ENCODE data around the gene LAGE3. TPM values are rescaled to one million over a fixed set of nuclear protein-coding genes. Genes with fewer than 3 reads are reported as not detected.

Gene LAGE3
- total RNA-seq, 2 donors from 2014 or later = 20.2 to 27.4 TPM

DNA sequence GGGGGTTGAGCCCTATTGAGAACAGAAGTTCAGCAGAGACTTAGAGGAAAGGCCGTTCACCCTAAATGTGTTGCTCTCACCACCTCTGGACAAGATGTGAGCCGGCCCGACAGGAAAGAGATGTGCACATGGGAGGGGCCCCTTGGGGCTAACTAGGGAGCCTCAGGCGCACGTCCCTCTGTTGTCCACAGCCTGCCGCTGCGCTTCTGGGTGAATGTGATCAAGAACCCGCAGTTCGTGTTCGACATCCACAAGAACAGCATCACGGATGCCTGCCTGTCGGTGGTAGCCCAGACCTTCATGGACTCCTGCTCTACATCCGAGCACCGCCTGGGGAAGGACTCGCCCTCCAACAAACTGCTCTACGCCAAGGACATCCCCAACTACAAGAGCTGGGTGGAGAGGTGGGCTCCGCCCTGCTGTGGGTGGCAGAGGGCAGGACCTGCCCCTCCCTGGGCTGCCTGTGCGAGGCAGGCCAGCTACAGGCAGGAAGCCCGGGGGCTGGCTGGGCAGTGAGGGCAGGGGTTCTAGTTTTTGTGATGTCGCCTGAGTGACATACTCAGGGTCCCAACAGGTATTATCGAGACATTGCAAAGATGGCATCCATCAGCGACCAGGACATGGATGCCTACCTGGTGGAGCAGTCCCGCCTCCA lies 8.0 kb downstream of the LAGE3 start:
- H3K4me1 ChIP-seq = no peaks in the 10 kb centered on the region
- DNase-seq (no peak), ATAC-seq (no peak)
- intact Hi-C loops (cut with DNase I) = no loop called here
- H3K27ac ChIP-seq = no peak overlapping the region
- WGBS, 2 donors = 93 to 96% methylated on average over 5 to 17 of the region's 23 CpGs
- peaks cover 0 to 2% of the 10 kb centered on the region in 2 donors for H3K36me3 ChIP-seq (replicated peaks in 1 of 2; ENCODE audit: insufficient read depth in 1 of 2, low read depth in 2 of 2)
- H3K4me3 ChIP-seq = no peak overlapping the region
- no peaks in the 10 kb centered on the region for H3K27me3 ChIP-seq
- no peak for TF ChIP-seq POLR2A (IDR thresholded peaks at IDR 0.05)
- TF ChIP-seq, protein P1, sequence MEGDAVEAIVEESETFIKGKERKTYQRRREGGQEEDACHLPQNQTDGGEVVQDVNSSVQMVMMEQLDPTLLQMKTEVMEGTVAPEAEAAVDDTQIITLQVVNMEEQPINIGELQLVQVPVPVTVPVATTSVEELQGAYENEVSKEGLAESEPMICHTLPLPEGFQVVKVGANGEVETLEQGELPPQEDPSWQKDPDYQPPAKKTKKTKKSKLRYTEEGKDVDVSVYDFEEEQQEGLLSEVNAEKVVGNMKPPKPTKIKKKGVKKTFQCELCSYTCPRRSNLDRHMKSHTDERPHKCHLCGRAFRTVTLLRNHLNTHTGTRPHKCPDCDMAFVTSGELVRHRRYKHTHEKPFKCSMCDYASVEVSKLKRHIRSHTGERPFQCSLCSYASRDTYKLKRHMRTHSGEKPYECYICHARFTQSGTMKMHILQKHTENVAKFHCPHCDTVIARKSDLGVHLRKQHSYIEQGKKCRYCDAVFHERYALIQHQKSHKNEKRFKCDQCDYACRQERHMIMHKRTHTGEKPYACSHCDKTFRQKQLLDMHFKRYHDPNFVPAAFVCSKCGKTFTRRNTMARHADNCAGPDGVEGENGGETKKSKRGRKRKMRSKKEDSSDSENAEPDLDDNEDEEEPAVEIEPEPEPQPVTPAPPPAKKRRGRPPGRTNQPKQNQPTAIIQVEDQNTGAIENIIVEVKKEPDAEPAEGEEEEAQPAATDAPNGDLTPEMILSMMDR (IDR thresholded peaks at IDR 0.05) = no peak
- H3K9me3 ChIP-seq = no peaks in the 10 kb centered on the region

DNA sequence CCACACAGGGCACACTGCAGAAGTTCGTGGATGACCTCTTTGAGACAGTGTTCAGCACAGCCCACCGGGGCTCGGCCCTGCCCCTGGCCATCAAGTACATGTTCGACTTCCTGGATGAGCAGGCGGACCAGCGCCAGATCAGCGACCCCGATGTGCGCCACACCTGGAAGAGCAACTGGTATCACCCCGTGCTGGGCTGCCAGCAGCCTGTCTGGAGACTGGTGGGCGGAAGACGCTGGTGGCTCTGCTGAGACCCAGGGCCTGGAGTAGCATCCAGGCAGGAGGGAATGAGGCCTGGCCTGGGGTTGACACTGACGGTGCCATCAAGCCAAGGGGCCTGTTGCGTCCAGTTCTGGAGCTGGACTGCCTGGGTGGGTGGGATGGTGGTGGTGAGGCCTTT lies 8.6 kb downstream of the LAGE3 start:
- H3K4me3 ChIP-seq = no peak overlapping the region
- TF ChIP-seq, protein P1 (IDR thresholded peaks at IDR 0.05) = no peak
- TF ChIP-seq POLR2A (IDR thresholded peaks at IDR 0.05) = no peak
- no peak for ATAC-seq
- H3K9me3 ChIP-seq = no peaks in the 10 kb centered on the region
- 81% methylated on average over 5 of the region's 14 CpGs; no CpG with 5 or more reads in 1 of the 2 donors for WGBS, 2 donors
- H3K4me1 ChIP-seq = no peaks in the 10 kb centered on the region
- H3K27me3 ChIP-seq = no peaks in the 10 kb centered on the region
- no peak for DNase-seq
- no peak overlapping the region for H3K27ac ChIP-seq
- peaks cover 0 to 2% of the 10 kb centered on the region in 2 donors for H3K36me3 ChIP-seq (replicated peaks in 1 of 2; ENCODE audit: insufficient read depth in 1 of 2, low read depth in 2 of 2)
- intact Hi-C loops (cut with DNase I) = no loop called here

DNA sequence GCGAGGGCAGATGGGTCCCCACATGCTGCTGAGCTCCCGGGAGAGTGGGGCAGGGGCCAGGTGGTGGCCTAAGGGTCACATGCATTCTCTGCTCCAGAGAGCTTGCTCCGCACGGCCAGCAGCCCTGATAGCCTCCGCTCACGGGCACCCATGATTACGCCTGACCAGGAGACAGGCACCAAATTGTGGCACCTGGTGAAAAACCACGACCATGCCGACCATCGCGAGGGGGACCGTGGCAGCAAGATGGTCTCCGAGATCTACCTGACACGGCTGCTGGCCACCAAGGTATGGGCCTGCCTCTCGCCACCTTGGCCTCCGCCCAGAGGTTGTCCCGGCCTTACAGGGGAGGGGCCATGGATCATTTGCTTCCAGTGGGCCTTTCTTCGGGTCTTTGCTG lies 9.2 kb downstream of the LAGE3 start:
- TF ChIP-seq, protein P1 (IDR thresholded peaks at IDR 0.05) = no peak
- no peak for TF ChIP-seq POLR2A (IDR thresholded peaks at IDR 0.05)
- no peak overlapping the region for H3K27ac ChIP-seq
- intact Hi-C loops (cut with DNase I) = no loop called here
- no peak for DNase-seq
- no peaks in the 10 kb centered on the region for H3K4me1 ChIP-seq
- no peak for ATAC-seq
- no peaks in the 10 kb centered on the region for H3K27me3 ChIP-seq
- H3K4me3 ChIP-seq = no peak overlapping the region
- H3K36me3 ChIP-seq (replicated peaks in 1 of 2; ENCODE audit: insufficient read depth in 1 of 2, low read depth in 2 of 2) = peaks cover 0 to 2% of the 10 kb centered on the region in 2 donors
- H3K9me3 ChIP-seq = no peaks in the 10 kb centered on the region
- 93% methylated on average over 8 of the region's 18 CpGs; no CpG with 5 or more reads in 1 of the 2 donors for WGBS, 2 donors

DNA sequence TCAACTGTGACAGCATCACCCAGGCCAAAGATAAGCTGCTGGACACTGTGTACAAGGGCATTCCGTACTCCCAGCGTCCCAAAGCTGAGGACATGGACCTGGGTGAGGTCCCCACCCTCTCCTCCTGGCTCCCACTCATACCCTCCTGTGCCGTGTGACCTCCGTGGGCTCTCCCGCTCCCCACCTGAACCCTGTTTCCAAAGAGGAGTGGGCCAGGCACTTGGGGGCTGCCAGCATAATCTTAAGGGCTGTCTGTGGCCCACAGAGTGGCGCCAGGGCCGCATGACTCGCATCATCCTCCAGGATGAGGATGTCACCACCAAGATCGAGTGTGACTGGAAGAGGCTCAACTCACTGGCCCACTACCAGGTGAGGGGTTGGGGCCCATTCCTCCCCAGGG lies 10.0 kb downstream of the LAGE3 start:
- intact Hi-C loops (cut with DNase I) = no loop called here
- Histone ChIP-seq H3K27me3 (no peaks in the 10 kb centered on the region), H3K9me3 (no peaks in the 10 kb centered on the region), H3K4me1 (no peaks in the 10 kb centered on the region), H3K27ac (no peak overlapping the region), H3K4me3 (no peak overlapping the region), H3K36me3 (replicated peaks in 1 of 2; ENCODE audit: insufficient read depth in 1 of 2, low read depth in 2 of 2) (peaks cover 0 to 2% of the 10 kb centered on the region in 2 donors)
- ATAC-seq (no peak), DNase-seq (no peak)
- TF ChIP-seq POLR2A (IDR thresholded peaks at IDR 0.05) = no peak
- TF ChIP-seq, protein P1 (IDR thresholded peaks at IDR 0.05) = no peak
- WGBS, 2 donors = 92 to 100% methylated on average over 2 to 6 of the region's 9 CpGs

DNA sequence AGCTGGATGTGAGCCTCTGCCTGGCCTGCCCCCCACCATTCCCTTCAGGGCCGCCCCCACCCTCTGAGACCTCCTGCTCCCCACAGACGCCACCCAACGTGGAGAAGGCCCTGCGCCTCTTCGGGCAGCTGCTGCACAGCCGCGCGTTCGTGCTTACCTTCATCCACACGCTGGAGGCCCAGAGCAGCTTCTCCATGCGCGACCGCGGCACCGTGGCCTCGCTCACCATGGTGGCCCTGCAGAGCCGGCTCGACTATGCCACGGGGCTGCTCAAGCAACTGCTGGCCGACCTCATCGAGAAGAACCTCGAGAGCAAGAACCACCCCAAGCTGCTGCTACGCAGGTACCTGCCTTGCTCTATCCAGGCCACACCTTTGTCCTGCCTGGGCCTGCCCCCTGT lies 10.9 kb downstream of the LAGE3 start:
- WGBS, 2 donors = 95% methylated on average over 10 of the region's 23 CpGs; no CpG with 5 or more reads in 1 of the 2 donors
- no peak overlapping the region for H3K4me3 ChIP-seq
- H3K27ac ChIP-seq = no peak overlapping the region
- intact Hi-C loops (cut with DNase I) = no loop called here
- peaks cover 0 to 2% of the 10 kb centered on the region in 2 donors for H3K36me3 ChIP-seq (replicated peaks in 1 of 2; ENCODE audit: insufficient read depth in 1 of 2, low read depth in 2 of 2)
- TF ChIP-seq POLR2A (IDR thresholded peaks at IDR 0.05) = no peak
- no peaks in the 10 kb centered on the region for H3K9me3 ChIP-seq
- DNase-seq = no peak
- no peaks in the 10 kb centered on the region for H3K4me1 ChIP-seq
- no peak for ATAC-seq
- no peaks in the 10 kb centered on the region for H3K27me3 ChIP-seq

All from body of pancreas (tissue), 4 donors.